ENCODE data around the gene NARF.

NARF gene

GRCh38 chr17:82528484-82529265 lies 70.1 kb downstream of the NARF start:
- no peak overlapping the region for H3K18ac ChIP-seq (ENCODE audit: low read length)
- H3K4me2 ChIP-seq (ENCODE audit: low read length): no peak overlapping the region
- H2AK5ac ChIP-seq (ENCODE audit: low read length): no peak overlapping the region
- H4K5ac ChIP-seq (ENCODE audit: low read length): no peak overlapping the region
- peaks cover 87% of the 10 kb centered on the region for H3K79me2 ChIP-seq (ENCODE audit: control insufficient read depth, insufficient read depth, low read length)
- no peak overlapping the region for H2BK5ac ChIP-seq (ENCODE audit: low read length)
- WGBS (ENCODE audit: extremely low coverage, insufficient coverage, low lambda C conversion rate): no CpG with 5 or more reads among the region's 17 CpGs
- DNase-seq: no peak
- H3K56ac ChIP-seq (ENCODE audit: low read length): no peak overlapping the region
- no peaks in the 10 kb centered on the region for H3K4me1 ChIP-seq (ENCODE audit: control insufficient read depth, low read depth, low read length)
- H3K27ac ChIP-seq (ENCODE audit: low read depth, low read length): no peak overlapping the region
- no peak overlapping the region for H2BK15ac ChIP-seq (replicated peaks; ENCODE audit: low read depth)
- no peaks in the 10 kb centered on the region for H3K36me3 ChIP-seq (ENCODE audit: control insufficient read depth, insufficient read depth, low read length)
- no peak overlapping the region for H4K8ac ChIP-seq (ENCODE audit: low read depth, low read length)
- H3K23ac ChIP-seq (ENCODE audit: low read length): no peak overlapping the region
- peaks cover 11% of the 10 kb centered on the region for H3K79me1 ChIP-seq (ENCODE audit: low read length)
- no peak overlapping the region for H3K9ac ChIP-seq (ENCODE audit: low read length)
- no peaks in the 10 kb centered on the region for H3K27me3 ChIP-seq (ENCODE audit: insufficient read depth, low read length, poor library complexity)
- no peak overlapping the region for H3K4me3 ChIP-seq (ENCODE audit: low read length)
- no peak overlapping the region for H3K4ac ChIP-seq (ENCODE audit: low read depth, low read length)
- H2BK120ac ChIP-seq (ENCODE audit: low read depth, low read length): no peak overlapping the region

DNA sequence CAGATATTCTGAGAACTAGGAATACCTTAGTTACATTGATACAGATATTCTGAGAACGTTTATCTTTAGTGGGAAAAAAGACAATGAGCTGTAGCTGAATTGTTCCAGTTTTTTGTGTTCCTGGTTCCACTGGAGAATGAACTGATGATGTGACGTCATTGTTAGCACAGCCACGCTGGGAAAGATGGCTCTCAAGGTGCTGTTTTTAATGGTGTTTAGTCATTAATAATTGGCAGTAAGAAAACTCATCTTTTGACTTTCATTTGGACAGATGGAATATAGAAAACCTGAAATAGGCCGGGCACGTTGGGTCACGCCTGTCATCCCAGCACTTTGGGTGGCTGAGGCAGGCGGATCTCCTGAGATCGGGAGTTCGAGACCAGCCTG lies 71.4 kb downstream of the NARF start:
- Histone ChIP-seq H2AK5ac (ENCODE audit: low read length) (no peak overlapping the region), H3K79me2 (ENCODE audit: control insufficient read depth, insufficient read depth, low read length) (peaks cover 89% of the 10 kb centered on the region), H3K4me2 (ENCODE audit: low read length) (no peak overlapping the region)

GRCh38 chr17:82531431-82531881 lies 72.9 kb downstream of the NARF start:
- no peaks in the 10 kb centered on the region for H3K27me3 ChIP-seq (ENCODE audit: insufficient read depth, low read length, poor library complexity)
- H3K79me2 ChIP-seq (ENCODE audit: control insufficient read depth, insufficient read depth, low read length): peaks cover 91% of the 10 kb centered on the region
- no peak overlapping the region for H3K27ac ChIP-seq (ENCODE audit: low read depth, low read length)
- H3K56ac ChIP-seq (ENCODE audit: low read length): no peak overlapping the region
- no peak overlapping the region for H3K4me3 ChIP-seq (ENCODE audit: low read length)
- no peak overlapping the region for H2AK5ac ChIP-seq (ENCODE audit: low read length)
- H2BK120ac ChIP-seq (ENCODE audit: low read depth, low read length): no peak overlapping the region
- no peak overlapping the region for H2BK15ac ChIP-seq (replicated peaks; ENCODE audit: low read depth)
- no peak overlapping the region for H3K4ac ChIP-seq (ENCODE audit: low read depth, low read length)
- H4K5ac ChIP-seq (ENCODE audit: low read length): no peak overlapping the region
- no peak for DNase-seq
- H3K23ac ChIP-seq (ENCODE audit: low read length): no peak overlapping the region
- no peak overlapping the region for H2BK5ac ChIP-seq (ENCODE audit: low read length)
- H3K18ac ChIP-seq (ENCODE audit: low read length): no peak overlapping the region
- no peak overlapping the region for H3K9ac ChIP-seq (ENCODE audit: low read length)
- no CpG with 5 or more reads among the region's 7 CpGs for WGBS (ENCODE audit: extremely low coverage, insufficient coverage, low lambda C conversion rate)
- H3K4me1 ChIP-seq (ENCODE audit: control insufficient read depth, low read depth, low read length): no peaks in the 10 kb centered on the region
- H4K8ac ChIP-seq (ENCODE audit: low read depth, low read length): no peak overlapping the region
- H3K79me1 ChIP-seq (ENCODE audit: low read length): peaks cover 10% of the 10 kb centered on the region
- H3K4me2 ChIP-seq (ENCODE audit: low read length): no peak overlapping the region
- H3K36me3 ChIP-seq (ENCODE audit: control insufficient read depth, insufficient read depth, low read length): no peaks in the 10 kb centered on the region

More for the DNA sequence above, 71.4 kb downstream of the NARF start:
- H2BK15ac ChIP-seq (replicated peaks; ENCODE audit: low read depth): no peak overlapping the region
- no peak overlapping the region for H2BK120ac ChIP-seq (ENCODE audit: low read depth, low read length)
- no peak overlapping the region for H3K9ac ChIP-seq (ENCODE audit: low read length)
- H4K5ac ChIP-seq (ENCODE audit: low read length): no peak overlapping the region
- no peak overlapping the region for H4K8ac ChIP-seq (ENCODE audit: low read depth, low read length)
- H3K4ac ChIP-seq (ENCODE audit: low read depth, low read length): no peak overlapping the region
- H2BK5ac ChIP-seq (ENCODE audit: low read length): no peak overlapping the region
- no peaks in the 10 kb centered on the region for H3K36me3 ChIP-seq (ENCODE audit: control insufficient read depth, insufficient read depth, low read length)
- H3K27me3 ChIP-seq (ENCODE audit: insufficient read depth, low read length, poor library complexity): no peaks in the 10 kb centered on the region
- H3K4me1 ChIP-seq (ENCODE audit: control insufficient read depth, low read depth, low read length): no peaks in the 10 kb centered on the region
- H3K79me1 ChIP-seq (ENCODE audit: low read length): peaks cover 11% of the 10 kb centered on the region
- H3K4me3 ChIP-seq (ENCODE audit: low read length): no peak overlapping the region
- no peak overlapping the region for H3K23ac ChIP-seq (ENCODE audit: low read length)
- H3K18ac ChIP-seq (ENCODE audit: low read length): no peak overlapping the region
- DNase-seq: no peak
- no CpG with 5 or more reads among the region's 9 CpGs for WGBS (ENCODE audit: extremely low coverage, insufficient coverage, low lambda C conversion rate)
- no peak overlapping the region for H3K56ac ChIP-seq (ENCODE audit: low read length)
- no peak overlapping the region for H3K27ac ChIP-seq (ENCODE audit: low read depth, low read length)

- H3K56ac ChIP-seq (ENCODE audit: low read length): no peak overlapping the region
- no peak overlapping the region for H4K5ac ChIP-seq (ENCODE audit: low read length)
- peaks cover 93% of the 10 kb centered on the region for H3K79me2 ChIP-seq (ENCODE audit: control insufficient read depth, insufficient read depth, low read length)
- H2BK120ac ChIP-seq (ENCODE audit: low read depth, low read length): no peak overlapping the region
- H2BK15ac ChIP-seq (replicated peaks; ENCODE audit: low read depth): no peak overlapping the region
- H3K4me3 ChIP-seq (ENCODE audit: low read length): no peak overlapping the region
- DNase-seq: peak; percentile 59
- H3K4me1 ChIP-seq (ENCODE audit: control insufficient read depth, low read depth, low read length): no peaks in the 10 kb centered on the region
- WGBS (ENCODE audit: extremely low coverage, insufficient coverage, low lambda C conversion rate): no CpG with 5 or more reads among the region's 7 CpGs
- H2AK5ac ChIP-seq (ENCODE audit: low read length): no peak overlapping the region
- H3K18ac ChIP-seq (ENCODE audit: low read length): no peak overlapping the region
- no peaks in the 10 kb centered on the region for H3K36me3 ChIP-seq (ENCODE audit: control insufficient read depth, insufficient read depth, low read length)
- H2BK5ac ChIP-seq (ENCODE audit: low read length): no peak overlapping the region
- no peak overlapping the region for H3K4ac ChIP-seq (ENCODE audit: low read depth, low read length)
- no peak overlapping the region for H3K9ac ChIP-seq (ENCODE audit: low read length)
- H3K4me2 ChIP-seq (ENCODE audit: low read length): no peak overlapping the region
- H3K79me1 ChIP-seq (ENCODE audit: low read length): peaks cover 15% of the 10 kb centered on the region
- H3K23ac ChIP-seq (ENCODE audit: low read length): no peak overlapping the region
- H4K8ac ChIP-seq (ENCODE audit: low read depth, low read length): no peak overlapping the region
- no peaks in the 10 kb centered on the region for H3K27me3 ChIP-seq (ENCODE audit: insufficient read depth, low read length, poor library complexity)
- no peak overlapping the region for H3K27ac ChIP-seq (ENCODE audit: low read depth, low read length)
Measured at GRCh38 chr17:82534401-82534812, 75.9 kb downstream of the NARF start.

DNA sequence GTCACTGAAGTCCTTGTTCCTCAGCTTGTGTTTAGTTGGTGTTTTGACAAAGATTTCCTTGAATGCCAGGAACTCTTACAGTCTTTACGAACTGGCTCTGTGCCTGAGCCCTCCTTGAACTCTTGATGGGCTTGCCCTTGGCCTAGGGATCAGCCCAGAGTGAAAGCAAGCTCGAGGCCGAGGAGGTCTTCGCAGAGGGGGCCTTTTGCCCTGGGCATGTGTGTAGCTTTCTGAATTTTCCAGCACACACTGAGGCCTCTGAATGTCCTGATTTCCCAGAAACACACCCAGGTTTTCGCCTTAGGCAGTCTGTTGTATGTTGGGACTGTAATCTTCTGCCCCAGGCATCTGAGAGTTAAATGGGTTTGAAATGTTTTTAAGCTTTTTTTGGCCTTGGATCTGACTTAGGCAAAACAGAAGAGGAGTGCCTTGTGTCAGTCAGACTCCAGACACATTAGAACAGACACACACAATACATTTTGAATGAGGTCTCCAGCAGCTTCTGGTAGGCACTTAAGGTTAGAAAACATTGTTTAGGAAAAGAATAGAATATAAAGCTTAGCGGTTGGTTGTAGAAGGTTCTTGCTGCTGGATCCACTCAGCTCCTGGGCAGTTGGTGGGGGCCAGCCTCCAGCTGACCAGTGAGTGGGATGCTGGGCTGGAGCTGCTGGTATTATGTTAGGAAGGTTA lies 78.1 kb downstream of the NARF start:
- Histone ChIP-seq H3K79me1 (ENCODE audit: low read length) (peaks cover 19% of the 10 kb centered on the region), H2AK5ac (ENCODE audit: low read length) (no peak overlapping the region), H4K8ac (ENCODE audit: low read depth, low read length) (no peak overlapping the region), H3K4me3 (ENCODE audit: low read length) (no peak overlapping the region), H3K4me2 (ENCODE audit: low read length) (no peak overlapping the region), H4K5ac (ENCODE audit: low read length) (no peak overlapping the region), H3K23ac (ENCODE audit: low read length) (no peak overlapping the region), H3K4ac (ENCODE audit: low read depth, low read length) (no peak overlapping the region), H3K27ac (ENCODE audit: low read depth, low read length) (no peak overlapping the region), H2BK15ac (replicated peaks; ENCODE audit: low read depth) (no peak overlapping the region), H2BK120ac (ENCODE audit: low read depth, low read length) (no peak overlapping the region), H3K79me2 (ENCODE audit: control insufficient read depth, insufficient read depth, low read length) (peaks cover 85% of the 10 kb centered on the region), H3K9ac (ENCODE audit: low read length) (no peak overlapping the region), H3K4me1 (ENCODE audit: control insufficient read depth, low read depth, low read length) (no peaks in the 10 kb centered on the region), H2BK5ac (ENCODE audit: low read length) (no peak overlapping the region), H3K27me3 (ENCODE audit: insufficient read depth, low read length, poor library complexity) (no peaks in the 10 kb centered on the region), H3K56ac (ENCODE audit: low read length) (peak overlapping the region; percentile 5), H3K36me3 (ENCODE audit: control insufficient read depth, insufficient read depth, low read length) (no peaks in the 10 kb centered on the region), H3K18ac (ENCODE audit: low read length) (no peak overlapping the region)
- DNase-seq: no peak
- no CpG with 5 or more reads among the region's 6 CpGs for WGBS (ENCODE audit: extremely low coverage, insufficient coverage, low lambda C conversion rate)
